HCT116 (cell line): ENCODE results near the gene RPS27A. TPM values are rescaled to one million over a fixed set of nuclear protein-coding genes. Genes with fewer than 3 reads are reported as not detected.

Experiments
- ATAC-seq: fragments of 200-7000 bp; cut with Tn5 transposase; 2 replicates; pipeline ENCODE4 v1.9.1; 2020; ENCODE audit warnings: mild to moderate bottlenecking, moderate library complexity
- BruUV-seq: library from RNA; stranded (reverse); fragments of 400-500 nt; replicated peaks from 2 replicates; lab custom pipeline; 2021; lab: Mats Ljungman, UMichigan
- CTCF ChIA-PET: fragments of 300-600 bp; sonication (Branson Sonifier 250); formaldehyde crosslinking; loops from one replicate; lab custom pipeline; 2021; ENCODE audit warnings: antibody characterized with exemption; lab: Charles Lee
- POLR2A ChIA-PET: fragments of 300-600, 350-600 bp; sonication (Branson Sonifier 250); formaldehyde crosslinking; loops from one replicate; lab custom pipeline; 2021; ENCODE audit warnings: antibody characterized with exemption; lab: Charles Lee
- RAD21 ChIA-PET, 2 experiments: fragments of 300-600 bp; sonication (Branson Sonifier 250); formaldehyde crosslinking; loops; one replicate each; lab custom pipeline; 2023; ENCODE audit warnings: low total read pairs in 2 of 2; ENCODE audit not compliant: uncharacterized antibody in 2 of 2, unreplicated experiment in 2 of 2, low non-redundant PET in 1 of 2; lab: Charles Lee
- DNase-seq: peaks from one replicate; pipeline ENCODE4 v3.0.0-alpha.2; 2010; ENCODE audit warnings: low read depth, low spot score
- H2AFZ ChIP-seq: fragments of 200-600 bp; shearing (Covaris generic), sonication (generic); 2 replicates; pipeline ENCODE4 v1.6.1; 2017; ENCODE audit warnings: low read depth, mixed run types, mixed read lengths, antibody characterized with exemption, low read length; ENCODE audit not compliant: poor library complexity, severe bottlenecking
- H3K27ac ChIP-seq: 2 replicates; pipeline ENCODE4 v1.5.1; 2012; ENCODE audit warnings: low read depth, low read length
- H3K27me3 ChIP-seq: fragments of 200-600 bp; sonication (generic); 2 replicates; pipeline ENCODE4 v1.6.1; 2016; ENCODE audit warnings: mixed run types, low read length, mixed read lengths; ENCODE audit not compliant: insufficient read depth
- H3K36me3 ChIP-seq, 2 experiments: fragments of 200-500 bp in 1 of 2; fragments of 200-600 bp in 1 of 2; sonication (Bioruptor generic) in 1 of 2; sonication (generic) in 1 of 2; 2 replicates each; pipeline versions ENCODE4 v1.5.1 to v1.6.1; 2014 to 2016; ENCODE audit warnings: low read length in 2 of 2, inconsistent platforms in 1 of 2, mixed read lengths in 1 of 2, mixed run types in 1 of 2; ENCODE audit not compliant: insufficient read depth in 2 of 2, control insufficient read depth in 1 of 2
- H3K4me1 ChIP-seq, 2 experiments: fragments of 200-600 bp in 1 of 2; sonication (generic) in 1 of 2; 2 replicates each; pipeline versions ENCODE4 v1.5.1 to v1.6.1; 2012 to 2017; ENCODE audit warnings: low read length in 2 of 2, inconsistent platforms in 1 of 2, mild to moderate bottlenecking in 1 of 2, mixed read lengths in 1 of 2, mixed run types in 1 of 2, moderate library complexity in 1 of 2; ENCODE audit not compliant: insufficient read depth in 2 of 2, control insufficient read depth in 1 of 2
- H3K4me2 ChIP-seq: fragments of 200-600 bp; sonication (generic); 2 replicates; pipeline ENCODE4 v1.6.1; 2017; ENCODE audit warnings: mixed run types, low read length, mixed read lengths
- H3K4me3 ChIP-seq, 2 experiments: fragments of 200-600 bp in 1 of 2; sonication (generic) in 1 of 2; replicated peaks in 1 of 2; 2 replicates each; pipeline ENCODE4 v1.5.1; 2011 to 2016; ENCODE audit warnings: low read length in 2 of 2, control low read depth in 1 of 2, low read depth in 1 of 2, mild to moderate bottlenecking in 1 of 2, mixed read lengths in 1 of 2, mixed run types in 1 of 2
- H3K79me2 ChIP-seq: fragments of 200-600 bp; sonication (generic); 2 replicates; pipeline ENCODE4 v1.6.1; 2017; ENCODE audit warnings: mild to moderate bottlenecking, mixed run types, low read length, moderate library complexity, mixed read lengths; ENCODE audit not compliant: insufficient read depth
- H3K9ac ChIP-seq: fragments of 200-600 bp; sonication (generic); 2 replicates; pipeline ENCODE4 v1.6.1; 2016; ENCODE audit warnings: low read length, mixed read lengths
- H3K9me2 ChIP-seq: fragments of 200-600 bp; sonication (generic), shearing (Covaris generic); 2 replicates; pipeline ENCODE4 v1.6.1; 2017; ENCODE audit warnings: mixed run types, mild to moderate bottlenecking, moderate library complexity; ENCODE audit not compliant: insufficient read depth
- H3K9me3 ChIP-seq, 2 experiments: fragments of 200-500 bp in 1 of 2; fragments of 200-600 bp in 1 of 2; sonication (Bioruptor generic) in 1 of 2; sonication (generic) in 1 of 2; 2 replicates each; pipeline ENCODE4 v1.6.1; 2014 to 2017; ENCODE audit warnings: low read length in 2 of 2, mixed read lengths in 2 of 2, inconsistent platforms in 1 of 2, low read depth in 1 of 2, mild to moderate bottlenecking in 1 of 2, mixed run types in 1 of 2, moderate library complexity in 1 of 2; ENCODE audit not compliant: control insufficient read depth in 1 of 2, insufficient read depth in 1 of 2
- H4K20me1 ChIP-seq: fragments of 200-600 bp; sonication (generic), shearing (Covaris generic); 2 replicates; pipeline ENCODE4 v1.6.1; 2017; ENCODE audit warnings: mixed run types, mild to moderate bottlenecking, moderate library complexity; ENCODE audit not compliant: insufficient read depth
- CBX3 ChIP-seq: IDR thresholded peaks from 2 replicates; pipeline ENCODE4 v1.6.1; 2012; ENCODE audit warnings: low read depth
- CEBPB ChIP-seq: IDR thresholded peaks from 2 replicates; pipeline ENCODE4 v1.6.1; 2012; ENCODE audit warnings: low read depth
- EGR1 ChIP-seq: IDR thresholded peaks from 2 replicates; pipeline ENCODE4 v1.6.1; 2012; ENCODE audit warnings: low read depth
- ELF1 ChIP-seq: IDR thresholded peaks from 2 replicates; pipeline ENCODE4 v1.6.1; 2012; ENCODE audit warnings: low read depth, borderline replicate concordance
- EZH2 ChIP-seq: fragments of 200-600 bp; sonication (generic); IDR thresholded peaks from 2 replicates; pipeline ENCODE4 v1.6.1; 2017; ENCODE audit warnings: antibody characterized with exemption, mixed run types
- EZH2phosphoT487 ChIP-seq: fragments of 200-600 bp; IDR thresholded peaks from 2 replicates; pipeline ENCODE4 v1.6.1; 2018; ENCODE audit warnings: antibody characterized with exemption, borderline replicate concordance
- FOSL1 ChIP-seq: IDR thresholded peaks from 2 replicates; pipeline ENCODE4 v1.6.1; 2012; ENCODE audit warnings: low read depth
- JUND ChIP-seq: IDR thresholded peaks from 2 replicates; pipeline ENCODE4 v1.6.1; 2012
- MAX ChIP-seq: IDR thresholded peaks from 2 replicates; pipeline ENCODE4 v1.6.1; 2012
- POLR2A ChIP-seq: IDR thresholded peaks from 2 replicates; pipeline ENCODE4 v1.7.0; 2011; ENCODE audit warnings: borderline replicate concordance; ENCODE audit not compliant: insufficient read depth, insufficient read length; ENCODE audit errors: extremely low read depth
- POLR2AphosphoS5 ChIP-seq: IDR thresholded peaks from 2 replicates; pipeline ENCODE4 v1.6.1; 2011; ENCODE audit warnings: mild to moderate bottlenecking, low read depth, low read length, moderate library complexity
- RAD21 ChIP-seq: IDR thresholded peaks from 2 replicates; pipeline ENCODE4 v1.6.1; 2012; ENCODE audit warnings: low read depth, mild to moderate bottlenecking
- REST ChIP-seq: IDR thresholded peaks from 2 replicates; pipeline ENCODE4 v1.6.1; 2012; ENCODE audit warnings: low read depth
- SIN3A ChIP-seq: IDR thresholded peaks from 2 replicates; pipeline ENCODE4 v1.6.1; 2012; ENCODE audit warnings: low read depth
- SP1 ChIP-seq: IDR thresholded peaks from 2 replicates; pipeline ENCODE4 v1.6.1; 2012; ENCODE audit warnings: low read depth
- SRF ChIP-seq: IDR thresholded peaks from 2 replicates; pipeline ENCODE4 v1.6.1; 2012; ENCODE audit warnings: low read depth
- TCF7L2 ChIP-seq: IDR thresholded peaks from 2 replicates; pipeline ENCODE4 v1.7.0; 2011; ENCODE audit warnings: borderline replicate concordance, inconsistent platforms; ENCODE audit not compliant: insufficient read depth, insufficient read length; ENCODE audit errors: extremely low read depth
- YY1 ChIP-seq: IDR thresholded peaks from 2 replicates; pipeline ENCODE4 v1.6.1; 2011; ENCODE audit warnings: low read length, low read depth, moderate library complexity, mild to moderate bottlenecking; ENCODE audit not compliant: insufficient replicate concordance; ENCODE audit errors: extremely low read depth
- ZBTB33 ChIP-seq: IDR thresholded peaks from 2 replicates; pipeline ENCODE4 v1.6.1; 2011; ENCODE audit warnings: mild to moderate bottlenecking, low read length, moderate library complexity; ENCODE audit not compliant: insufficient replicate concordance; ENCODE audit errors: extremely low read depth
- ZFX ChIP-seq: fragments of 450-650 bp; IDR thresholded peaks from 2 replicates; pipeline ENCODE4 v1.6.1; 2017
- ZNF274 ChIP-seq: fragments of 200-500 bp; sonication (Bioruptor generic); IDR thresholded peaks from 2 replicates; pipeline ENCODE4 v1.6.1; 2014; ENCODE audit warnings: mild to moderate bottlenecking, low read depth, low read length, inconsistent platforms
- intact Hi-C: fragments of 100-400 bp; cut with micrococcal nuclease; formaldehyde crosslinking; loops from 2 replicates; pipeline ENCODE4 v1.10.0; 2022
- total RNA-seq: library from RNA; stranded (reverse); gene quantifications from one replicate; pipeline ENCODE4 v1.2.1, GENCODE V29; 2021; ENCODE audit not compliant: unreplicated experiment
- TF ChIP-seq, protein P1 (sequence below): IDR thresholded peaks from 2 replicates; pipeline ENCODE4 v1.6.1; 2012

Gene RPS27A
- total RNA-seq, 1 experiment from 2014 or later = 1,291 TPM

DNA sequence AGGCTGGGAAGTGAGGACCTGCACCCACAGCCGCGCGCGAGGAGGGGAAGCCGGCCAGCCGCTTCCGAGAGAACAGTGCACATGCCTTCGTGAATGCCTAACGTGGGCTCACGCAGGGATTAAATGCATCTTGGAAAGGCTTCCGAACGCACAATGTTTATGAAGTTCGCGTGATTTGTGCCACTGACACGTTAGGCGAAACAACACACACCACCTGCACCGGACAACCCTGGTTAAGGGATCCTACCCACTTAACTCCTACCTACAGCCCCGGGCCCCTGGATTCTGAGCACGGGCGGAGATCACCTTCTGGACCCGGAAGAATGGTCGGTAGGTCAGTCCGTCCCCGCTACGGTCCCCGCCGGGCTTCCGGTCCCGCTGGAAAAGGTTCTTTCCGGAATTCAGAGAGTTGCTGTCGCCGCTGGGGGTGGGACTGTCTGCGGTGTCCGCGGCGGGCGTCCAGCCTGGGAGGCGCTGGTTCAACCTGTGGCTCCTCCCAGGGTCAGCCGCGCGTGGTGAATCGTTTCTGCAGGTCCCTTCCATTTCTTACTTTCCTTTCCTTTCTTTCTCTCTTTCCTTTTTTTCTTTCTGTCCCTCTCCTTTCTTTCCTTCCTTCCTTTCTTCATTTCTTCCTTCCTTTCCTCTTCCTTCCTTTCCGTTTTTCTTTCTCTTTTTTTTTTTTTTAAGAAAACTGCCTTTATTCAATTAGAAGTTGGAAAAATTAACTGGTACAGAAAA is 36.6 kb downstream of the RPS27A start, which contains the start of gene MTIF2:
MTIF2 (minus strand) TSS at position 325 of the 738 bp plus-strand sequence. CDS start 5,373 bp downstream, outside the sequence.
- ATAC-seq (peak; percentile 98), DNase-seq (peak; percentile 90)
- H3K4me3 ChIP-seq = peak within 1 kb of the TSS; percentile 92 to 97
- BruUV-seq = no TSS peak
- H3K27ac ChIP-seq = peak within 1 kb of the TSS; percentile 65
- H3K4me2 ChIP-seq = peak within 1 kb of the TSS; percentile 77
- H3K4me1 ChIP-seq = peaks cover 0 to 11% of the 10 kb centered on the region in 2 experiments; a peak in 1 of 4 replicates
- POLR2A ChIA-PET = no interaction called here
- H4K20me1 ChIP-seq = no peaks in the 10 kb centered on the region
- no peaks in the 10 kb centered on the region for H3K27me3 ChIP-seq
- H3K9me3 ChIP-seq = no peaks in the 10 kb centered on the region
- RAD21 ChIA-PET = no interaction called here
- intact Hi-C loops = loop anchor here (2.0 kb wide), 1 partner anchor 348 kb away; the partner anchor contains the start of gene PPP4R3B
- peaks cover 17% of the 10 kb centered on the region for H3K79me2 ChIP-seq
- peaks cover 4 to 10% of the 10 kb centered on the region in 2 experiments; a peak in 1 of 4 replicates for H3K36me3 ChIP-seq
- H2AFZ ChIP-seq = peak within 1 kb of the TSS; percentile 58
- H3K9ac ChIP-seq = peak within 1 kb of the TSS; percentile 90
- CTCF ChIA-PET = no interaction called here
- no peaks in the 10 kb centered on the region for H3K9me2 ChIP-seq
- TF ChIP-seq EGR1 (peak; percentile 77), RAD21 (peak; percentile 36; the same call in 1 of the 2 replicates), SP1 (peak; percentile 72), SIN3A (peak; percentile 96), JUND (peak; percentile 49), ZBTB33 (peak; percentile 80), EZH2 (no peak), YY1 (peak; percentile 89), TCF7L2 (peak; percentile 41), POLR2AphosphoS5 (peak; percentile 98), MAX (peak; percentile 96), ZNF274 (no peak), ELF1 (peak; percentile 96), ZFX (peak; percentile 44; the same call in 1 of the 2 replicates), CBX3 (peak; percentile 99), SRF (peak; percentile 94), CEBPB (no peak), REST (no peak), FOSL1 (no peak; the same call in 1 of the 2 replicates), POLR2A (peak; percentile 92), EZH2phosphoT487 (no peak)
- TF ChIP-seq, protein P1, sequence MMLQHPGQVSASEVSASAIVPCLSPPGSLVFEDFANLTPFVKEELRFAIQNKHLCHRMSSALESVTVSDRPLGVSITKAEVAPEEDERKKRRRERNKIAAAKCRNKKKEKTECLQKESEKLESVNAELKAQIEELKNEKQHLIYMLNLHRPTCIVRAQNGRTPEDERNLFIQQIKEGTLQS = no peak
